Tongue (tissue), 2 donors: ENCODE measurements around the gene NME1. TPM values are rescaled to one million over a fixed set of nuclear protein-coding genes. Genes with fewer than 3 reads are reported as not detected.
"Not testable (repeated sequence)": the region's sequence is repeated elsewhere in the genome, so short reads cannot be mapped to it uniquely, and the experiment has no call there.

Experiments
- DNase-seq: peaks from one replicate; pipeline ENCODE4 v3.0.0-alpha.2; 2015
- total RNA-seq: library from RNA; depleted of rRNA; stranded (reverse); fragments of >200 nt; gene quantifications from one replicate; pipeline ENCODE4 v1.2.3, GENCODE V29; 2014

The NME1 gene
- total RNA-seq, 1 donor from 2014 or later = 30.7 TPM

DNA sequence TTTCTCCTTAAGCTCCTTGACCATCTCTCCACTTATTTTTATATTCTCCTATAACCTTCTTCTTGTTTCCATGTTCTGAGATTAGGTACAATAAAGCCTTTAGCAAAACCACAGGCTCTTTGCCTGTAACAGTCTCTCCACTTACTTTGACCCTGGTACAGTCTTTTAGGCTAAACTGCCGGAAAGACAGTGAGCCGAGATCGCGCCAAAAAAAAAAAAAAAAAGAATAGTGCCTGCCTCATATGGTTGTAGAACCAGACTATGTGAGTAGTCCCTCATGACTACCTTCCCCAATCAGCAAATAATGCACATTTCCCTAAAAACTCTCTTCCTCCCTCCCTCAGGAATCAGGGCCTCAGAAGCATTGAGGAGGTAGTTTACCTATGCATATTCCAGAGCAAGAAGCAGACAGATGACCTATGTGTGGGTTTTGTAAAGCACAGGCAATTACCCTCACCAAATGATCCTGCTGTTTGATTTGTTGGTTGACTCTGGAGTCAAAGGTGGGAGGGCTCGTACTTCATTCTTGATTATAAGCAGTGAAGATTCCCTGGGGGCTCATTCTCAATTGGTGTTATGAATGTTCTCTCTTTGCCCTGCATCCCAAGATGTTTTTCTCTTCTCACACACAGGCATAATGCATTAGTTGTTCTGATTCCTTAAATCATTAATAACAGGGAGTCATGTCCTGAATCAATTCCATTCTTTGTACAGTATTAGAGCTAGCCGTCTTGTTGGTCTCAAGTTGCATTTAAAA is 8.9 kb upstream of the NME1 start:
- DNase-seq = no peak

DNA sequence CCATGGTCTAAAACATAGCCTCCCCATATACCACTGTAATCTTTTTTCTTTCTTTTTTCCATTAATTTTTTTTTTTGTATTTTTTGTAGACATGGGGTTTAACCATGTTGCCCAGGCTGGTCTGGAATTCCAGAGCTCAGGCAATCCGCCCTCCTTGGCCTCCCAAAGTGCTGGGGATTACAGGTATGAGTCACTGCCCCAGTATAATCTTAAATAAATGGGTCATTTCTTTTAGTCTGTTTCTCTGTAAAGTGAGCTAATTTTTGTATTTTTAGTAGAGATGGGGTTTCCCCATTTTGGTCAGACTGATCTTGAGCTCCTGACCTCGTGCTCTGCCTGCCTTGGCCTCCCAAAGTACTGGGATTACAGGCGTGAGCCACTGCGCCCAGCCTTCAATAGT is 5.7 kb upstream of the NME1 start:
- DNase-seq = no peak

DNA sequence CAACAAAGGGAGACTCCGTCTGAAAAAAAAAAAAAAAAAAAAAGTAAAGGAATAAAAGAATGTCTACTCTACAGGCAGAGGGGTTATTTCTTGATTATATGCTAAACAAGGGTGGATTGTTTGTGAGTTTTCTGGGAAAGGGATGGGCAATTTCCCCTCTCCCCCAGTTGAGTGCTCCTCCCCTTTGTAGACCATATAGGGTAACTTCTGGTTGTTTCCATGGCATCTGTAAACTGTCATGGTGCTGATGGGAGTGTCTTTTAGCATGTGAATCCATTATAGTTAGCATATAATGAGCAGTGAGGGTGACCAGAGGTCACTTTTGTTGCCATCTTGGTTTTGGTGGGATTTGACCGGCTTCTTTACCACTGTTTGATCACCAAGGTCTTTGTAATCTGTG is 4.2 kb upstream of the NME1 start:
- no peak for DNase-seq

DNA sequence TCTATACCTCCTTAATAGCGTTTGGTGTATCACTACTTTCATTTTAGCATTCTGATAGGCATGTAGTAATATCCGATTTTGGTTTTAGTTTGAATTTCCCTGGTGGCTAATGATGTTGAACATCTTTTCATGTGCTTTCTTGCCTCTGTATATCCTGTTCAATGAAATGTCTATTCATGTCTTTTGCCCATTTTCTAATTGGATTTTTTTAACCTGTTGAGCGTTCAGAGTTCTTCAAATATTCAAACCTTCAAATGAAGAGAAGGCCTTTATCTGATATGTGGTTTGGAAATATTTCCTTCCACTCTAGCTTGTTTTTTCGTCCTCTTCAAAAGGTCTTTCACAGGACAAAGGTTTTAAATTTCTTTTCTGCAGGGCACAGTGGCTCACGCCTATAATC is 2.4 kb upstream of the NME1 start:
- DNase-seq = no peak

DNA sequence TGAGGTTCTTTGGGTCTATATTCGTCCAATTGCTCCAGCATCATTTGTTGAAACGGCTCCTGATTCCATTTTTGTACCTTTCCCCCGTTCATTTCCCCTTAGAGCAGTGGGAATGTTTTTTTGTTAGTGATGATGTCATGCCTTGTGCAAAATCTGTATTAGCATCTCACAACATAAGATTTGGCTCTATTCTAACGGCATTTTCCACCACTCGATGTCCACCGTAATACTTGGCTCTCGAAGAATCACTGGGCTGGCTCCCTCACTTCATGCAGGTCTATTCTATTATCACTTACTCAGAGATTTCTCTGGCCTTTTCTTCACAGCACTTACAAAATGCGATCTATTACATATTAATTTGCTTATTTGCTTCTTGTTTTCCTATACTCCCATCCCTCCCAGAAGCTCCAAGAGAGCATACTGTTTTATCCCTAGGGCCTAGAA is 571 bp upstream of the NME1 start:
- DNase-seq = no peak

DNA sequence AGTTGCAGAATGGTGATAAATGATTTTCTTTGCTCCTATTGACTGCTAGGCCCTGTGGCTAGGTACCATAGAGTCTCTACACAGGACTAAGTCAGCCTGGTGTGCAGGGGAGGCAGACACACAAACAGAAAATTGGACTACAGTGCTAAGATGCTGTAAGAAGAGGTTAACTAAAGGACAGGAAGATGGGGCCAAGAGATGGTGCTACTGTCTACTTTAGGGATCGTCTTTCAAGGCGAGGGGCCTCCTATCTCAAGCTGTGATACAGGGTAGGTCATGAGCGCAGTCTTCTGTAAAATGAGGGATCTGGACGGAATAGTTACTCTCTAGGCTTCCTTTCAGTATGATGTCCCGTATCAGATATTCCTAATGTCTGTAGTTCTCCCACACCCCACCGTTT is 817 bp downstream of the NME1 start:
- peak; percentile 18 for DNase-seq

DNA sequence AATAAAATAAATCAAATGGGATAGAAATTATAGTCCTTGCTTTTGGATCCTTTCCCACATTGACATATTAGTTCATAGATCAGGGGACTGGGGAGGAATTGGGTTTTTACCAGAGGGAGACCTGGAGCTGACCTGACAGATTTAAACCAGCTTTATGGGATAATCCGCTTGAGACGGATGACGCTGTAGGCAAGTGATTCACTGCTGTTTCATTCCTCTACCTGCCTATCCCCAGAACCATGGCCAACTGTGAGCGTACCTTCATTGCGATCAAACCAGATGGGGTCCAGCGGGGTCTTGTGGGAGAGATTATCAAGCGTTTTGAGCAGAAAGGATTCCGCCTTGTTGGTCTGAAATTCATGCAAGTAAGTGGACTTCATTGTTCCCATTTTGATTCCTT is 2.1 kb downstream of the NME1 start:
- DNase-seq = no peak

DNA sequence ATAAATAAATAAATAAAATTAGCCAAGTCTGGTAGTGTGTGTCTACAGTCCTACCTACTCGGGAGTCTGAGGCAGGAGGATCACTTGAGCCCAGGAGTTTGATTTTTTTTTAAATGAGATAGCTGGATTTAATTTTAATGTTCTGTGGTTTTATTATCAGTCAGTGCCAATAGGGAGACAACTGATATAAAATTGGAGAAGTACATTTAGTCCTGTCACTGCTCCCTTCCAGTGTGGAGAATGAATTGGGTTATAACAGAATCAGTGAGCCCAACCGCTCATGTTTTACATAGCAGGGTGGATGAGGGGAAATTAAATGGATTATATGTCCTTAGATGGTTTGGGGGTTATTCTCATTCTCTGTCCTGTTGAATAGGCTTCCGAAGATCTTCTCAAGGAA is 6.2 kb downstream of the NME1 start:
- no peak for DNase-seq

DNA sequence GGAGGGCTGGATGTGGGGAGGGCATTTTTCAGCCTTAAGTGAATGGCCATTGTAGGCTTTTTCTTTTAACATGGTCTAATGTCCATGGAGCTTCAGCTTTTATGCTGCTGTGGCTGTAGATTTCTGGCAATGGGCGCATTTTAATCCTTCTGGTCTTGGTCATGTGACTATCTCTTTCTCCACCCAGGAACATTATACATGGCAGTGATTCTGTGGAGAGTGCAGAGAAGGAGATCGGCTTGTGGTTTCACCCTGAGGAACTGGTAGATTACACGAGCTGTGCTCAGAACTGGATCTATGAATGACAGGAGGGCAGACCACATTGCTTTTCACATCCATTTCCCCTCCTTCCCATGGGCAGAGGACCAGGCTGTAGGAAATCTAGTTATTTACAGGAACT is 8.2 kb downstream of the NME1 start:
- DNase-seq = no peak

DNA sequence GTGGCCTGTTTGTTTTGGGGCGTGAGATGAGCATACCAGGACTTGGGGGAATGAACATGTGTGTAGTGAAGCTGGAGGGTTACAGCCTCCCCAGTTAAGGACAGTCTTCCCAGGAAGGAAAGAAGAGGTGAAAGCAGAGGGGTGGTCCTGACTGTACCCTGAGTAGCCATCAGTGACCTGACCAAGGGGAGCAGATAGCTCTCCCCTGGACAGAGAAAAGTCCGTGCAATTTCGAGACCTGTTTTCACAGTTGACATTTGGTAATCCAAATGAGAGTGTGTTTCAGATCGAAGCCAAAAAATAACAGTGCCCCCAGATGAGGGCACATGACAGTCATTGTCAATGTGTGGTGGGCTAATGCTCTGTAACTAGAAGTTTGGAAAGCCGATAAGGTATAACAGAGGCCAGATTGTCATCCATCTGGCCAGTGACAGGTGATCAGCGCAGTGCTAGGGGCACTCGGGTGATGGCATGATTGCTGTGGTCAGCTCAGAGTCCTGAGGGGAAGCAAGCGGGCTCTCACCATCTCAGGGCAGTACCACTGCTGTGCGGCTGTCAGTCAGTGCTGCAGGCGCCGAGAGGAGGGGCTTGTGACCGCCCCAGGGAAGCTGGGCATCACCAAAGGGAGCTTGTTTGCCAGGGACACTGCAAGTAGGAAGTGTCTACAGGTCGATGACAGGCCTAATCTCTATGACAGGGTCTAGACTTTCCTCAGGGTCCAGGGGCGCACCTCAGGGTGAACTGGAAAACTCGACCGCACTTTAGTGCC is 11.7 kb downstream of the NME1 start:
- no peak for DNase-seq

DNA sequence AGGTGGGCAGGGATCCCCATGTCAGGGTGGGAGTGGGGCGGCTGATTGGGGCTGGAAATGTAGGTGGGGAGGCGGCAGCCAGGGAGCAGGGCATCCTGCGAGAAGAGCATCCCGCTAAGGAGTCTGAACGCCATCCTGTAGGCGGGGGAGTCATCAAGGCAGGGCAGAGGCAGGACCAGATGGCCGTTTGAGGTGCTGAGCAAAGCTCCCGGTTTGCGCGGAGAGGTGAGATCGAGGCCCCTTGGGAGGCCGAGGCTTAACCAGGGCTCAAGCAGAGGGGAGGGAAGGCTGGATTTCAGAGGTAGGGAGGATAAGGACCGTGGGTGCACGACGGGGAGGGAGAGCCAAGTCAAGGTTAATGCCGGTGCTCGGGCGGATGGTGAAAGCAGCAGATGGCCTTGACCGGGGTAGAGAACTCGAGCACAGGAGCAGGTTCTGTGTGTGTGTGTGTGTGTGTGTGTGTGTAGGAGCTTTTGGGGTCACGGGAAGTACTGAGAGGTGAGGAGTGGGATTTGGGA is 12.4 kb downstream of the NME1 start:
- no peak for DNase-seq

DNA sequence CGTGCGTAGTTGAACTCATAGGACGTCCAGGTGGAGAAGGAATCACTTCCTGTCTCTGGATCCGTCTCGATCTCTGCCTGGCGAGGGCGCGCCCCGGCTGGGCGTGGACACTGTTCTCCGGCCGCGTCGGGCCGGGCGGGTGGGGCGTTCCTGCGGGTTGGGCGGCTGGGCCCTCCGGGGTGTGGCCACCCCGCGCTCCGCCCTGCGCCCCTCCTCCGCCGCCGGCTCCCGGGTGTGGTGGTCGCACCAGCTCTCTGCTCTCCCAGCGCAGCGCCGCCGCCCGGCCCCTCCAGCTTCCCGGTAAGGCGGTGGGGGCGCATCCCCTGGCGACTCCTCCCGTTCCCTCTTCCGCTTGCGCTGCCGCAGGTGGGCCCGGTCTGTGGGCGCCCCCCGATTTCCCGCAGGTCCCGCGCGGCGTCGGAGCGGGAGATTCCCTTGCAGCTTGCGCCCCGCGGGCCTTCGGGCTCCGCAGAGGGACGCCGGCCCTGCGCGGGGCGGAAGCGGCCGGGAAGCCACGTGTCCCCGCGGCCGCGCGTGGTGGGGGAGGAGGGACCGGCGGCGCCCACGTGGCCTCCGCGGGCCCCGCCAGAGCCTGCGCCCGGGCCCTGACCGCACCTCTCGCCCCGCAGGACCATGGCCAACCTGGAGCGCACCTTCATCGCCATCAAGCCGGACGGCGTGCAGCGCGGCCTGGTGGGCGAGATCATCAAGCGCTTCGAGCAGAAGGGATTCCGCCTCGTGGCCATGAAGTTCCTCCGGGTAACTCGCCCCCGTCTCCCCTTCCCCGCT is 13.0 kb downstream of the NME1 start, which contains the start of gene NME2:
Gene NME2 (plus strand): TSS at position 214 of the 789 bp plus-strand sequence. CDS start 420 bp downstream, at position 634.
- peak; percentile 94 for DNase-seq

DNA sequence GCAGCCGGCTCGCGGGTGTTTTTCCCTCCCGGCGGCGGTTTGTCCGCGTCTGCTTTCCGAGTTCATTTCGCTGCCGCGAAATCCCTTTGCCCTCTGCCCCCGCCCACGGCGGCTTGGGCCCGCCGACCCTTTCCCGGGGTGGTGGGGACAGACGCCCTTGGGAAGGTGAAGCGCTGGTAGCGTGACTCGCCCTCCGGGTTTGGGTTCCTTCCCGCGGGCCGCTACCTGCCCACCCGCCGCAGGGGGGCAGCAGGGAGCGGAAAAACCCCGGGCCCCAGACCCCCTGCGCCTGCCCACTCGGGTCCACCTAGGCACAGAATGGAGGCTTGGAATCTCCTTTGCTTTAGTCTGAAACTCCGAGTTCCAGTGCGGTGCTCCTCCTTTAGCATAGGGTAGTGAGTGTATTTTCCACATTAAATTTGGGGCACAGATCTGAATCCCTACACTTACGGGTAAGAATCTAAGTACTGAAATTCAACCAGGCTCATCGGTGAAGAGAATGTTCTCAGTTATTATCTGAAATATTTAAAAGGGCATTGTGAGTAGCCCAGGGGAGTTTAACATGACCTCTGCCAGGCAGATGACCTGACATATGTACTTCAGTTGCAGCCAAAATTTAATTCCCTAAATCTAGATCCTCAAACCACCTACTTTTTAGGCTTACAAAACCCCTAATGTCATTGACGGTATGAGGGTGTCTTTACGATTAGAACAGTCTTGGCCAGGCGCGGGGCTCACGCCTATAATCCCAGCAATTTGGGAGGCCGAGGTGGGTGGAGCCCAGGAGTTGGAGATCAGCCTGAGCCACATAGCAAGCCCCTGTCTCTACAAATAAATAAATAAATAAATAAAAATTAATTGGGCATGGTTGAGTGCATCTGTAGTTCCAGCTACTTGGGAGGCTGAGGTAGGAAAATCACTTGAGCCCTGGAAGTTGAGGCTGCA is 13.9 kb downstream of the NME1 start:
- DNase-seq = peak; percentile 63

DNA sequence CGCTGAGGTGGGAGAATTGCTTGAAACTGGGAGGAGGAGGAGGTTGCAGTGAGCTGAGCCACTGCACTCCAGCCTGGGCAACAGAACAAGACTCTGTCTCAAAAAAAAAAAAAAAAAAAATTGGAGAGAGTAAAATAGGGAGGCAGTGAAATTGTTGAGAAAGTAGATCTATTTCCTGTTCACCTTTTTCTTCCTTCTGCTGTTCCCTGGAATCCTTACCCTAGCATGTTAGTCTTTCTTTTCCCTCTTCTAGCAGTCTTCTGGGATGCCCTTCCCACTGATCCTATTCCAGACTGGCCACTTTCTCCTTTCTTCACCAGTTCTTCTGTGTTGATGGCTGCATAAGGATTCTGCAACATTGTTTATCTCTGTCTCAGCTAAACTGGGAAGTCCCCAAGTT is 16.0 kb downstream of the NME1 start:
- no peak for DNase-seq

DNA sequence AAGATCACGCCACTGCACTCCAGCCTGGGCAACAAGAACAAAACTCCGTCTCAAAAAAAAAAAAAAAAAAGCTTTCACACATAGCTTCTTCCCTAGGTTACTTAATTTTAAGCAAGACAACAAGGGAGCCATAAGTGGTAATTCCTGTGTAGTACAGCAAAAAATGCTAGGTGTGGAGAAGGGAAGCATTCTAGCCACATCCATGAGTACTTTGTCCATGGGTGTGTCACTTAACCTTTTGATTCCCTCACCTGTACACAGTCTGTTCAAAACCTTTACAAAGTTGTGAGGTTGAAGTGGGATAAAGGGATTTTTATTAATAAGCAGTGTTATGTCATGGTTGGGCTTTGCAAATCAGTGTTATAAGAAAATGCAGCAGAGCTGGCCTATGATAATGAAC is 17.4 kb downstream of the NME1 start:
- DNase-seq = no peak

DNA sequence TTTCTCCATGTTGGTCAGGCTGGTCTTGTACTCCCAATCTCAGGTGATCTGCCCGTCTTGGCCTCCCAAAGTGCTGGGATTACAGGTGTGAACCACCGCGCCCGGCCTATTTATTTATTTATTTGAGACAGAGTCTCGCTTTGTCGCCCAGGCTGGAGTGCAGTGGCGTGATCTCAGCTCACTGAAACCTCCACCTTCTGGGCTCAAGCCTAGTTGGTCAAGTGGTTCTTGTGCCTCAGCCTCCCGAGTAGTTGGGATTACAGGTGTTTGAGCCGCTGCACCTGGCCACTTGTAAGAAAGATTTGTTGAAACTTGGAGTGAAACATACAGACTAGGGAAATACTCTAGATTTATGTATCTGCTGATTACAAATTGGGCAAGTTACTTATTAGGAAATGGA is 18.7 kb downstream of the NME1 start:
- not testable (repeated sequence) for DNase-seq

DNA sequence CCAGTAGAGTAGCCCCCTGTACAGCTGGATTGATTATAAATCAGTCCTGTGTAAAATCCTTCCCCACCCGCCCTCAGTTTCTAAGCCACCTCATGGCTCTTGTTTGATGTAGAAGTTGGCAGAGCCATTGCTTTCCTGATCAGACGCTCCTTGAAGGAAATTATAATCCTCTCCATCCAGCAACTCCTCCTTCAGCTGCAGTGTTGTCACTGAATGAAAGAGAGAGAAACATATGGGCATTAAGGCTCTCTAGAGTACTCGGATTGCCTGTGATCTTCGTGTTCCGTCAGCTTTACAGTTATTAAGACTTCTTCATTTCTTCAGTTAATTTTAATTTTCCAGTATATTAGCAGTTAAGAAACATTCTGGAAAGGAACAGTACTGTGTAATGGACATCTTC is 27.1 kb downstream of the NME1 start:
- DNase-seq = no peak

DNA sequence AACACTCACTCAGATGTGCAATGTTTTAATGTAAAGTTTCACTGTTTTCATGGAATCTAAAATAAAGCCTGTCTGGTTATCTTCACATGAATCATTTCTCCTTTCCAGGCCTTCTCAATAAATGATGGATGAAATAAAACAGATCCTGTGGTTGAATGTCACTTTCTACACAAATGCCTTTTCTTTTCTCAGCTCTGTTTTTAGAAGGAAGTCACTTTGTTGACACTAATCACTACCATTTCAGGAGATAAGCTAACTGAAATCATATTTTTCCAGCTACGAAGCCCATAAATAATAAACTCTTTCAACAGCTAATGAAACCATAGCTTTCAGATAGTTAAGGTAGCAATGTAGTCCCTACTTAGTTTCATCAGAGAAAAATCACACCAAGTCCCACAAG is 30.8 kb downstream of the NME1 start:
- DNase-seq = no peak

DNA sequence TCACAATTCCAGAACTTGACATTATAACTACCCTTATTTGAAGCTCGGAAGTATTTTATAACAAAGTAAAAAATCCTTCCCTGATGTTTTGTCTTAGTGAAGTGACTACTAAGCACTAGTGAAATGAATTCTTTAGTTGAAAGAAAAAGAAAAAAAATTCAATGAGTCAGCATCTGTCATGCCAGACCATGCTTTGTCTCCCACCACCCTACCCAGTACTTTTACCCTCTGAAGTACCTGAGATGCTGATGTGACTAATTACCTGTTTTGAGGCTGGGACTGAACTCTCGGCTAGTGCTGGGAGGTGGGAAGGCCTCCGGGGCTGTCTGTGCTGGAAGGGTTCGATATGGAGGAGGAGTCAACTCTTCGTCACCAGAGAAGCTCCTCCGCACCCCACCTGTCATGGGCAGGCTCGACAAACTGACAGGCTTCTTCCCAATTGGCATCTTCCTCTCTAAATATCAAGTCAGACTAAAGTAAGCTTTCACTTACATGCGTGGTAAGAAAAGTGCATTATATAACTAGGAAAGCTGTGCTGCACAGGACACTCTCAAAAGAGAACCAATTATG is 32.5 kb downstream of the NME1 start:
- DNase-seq = no peak

DNA sequence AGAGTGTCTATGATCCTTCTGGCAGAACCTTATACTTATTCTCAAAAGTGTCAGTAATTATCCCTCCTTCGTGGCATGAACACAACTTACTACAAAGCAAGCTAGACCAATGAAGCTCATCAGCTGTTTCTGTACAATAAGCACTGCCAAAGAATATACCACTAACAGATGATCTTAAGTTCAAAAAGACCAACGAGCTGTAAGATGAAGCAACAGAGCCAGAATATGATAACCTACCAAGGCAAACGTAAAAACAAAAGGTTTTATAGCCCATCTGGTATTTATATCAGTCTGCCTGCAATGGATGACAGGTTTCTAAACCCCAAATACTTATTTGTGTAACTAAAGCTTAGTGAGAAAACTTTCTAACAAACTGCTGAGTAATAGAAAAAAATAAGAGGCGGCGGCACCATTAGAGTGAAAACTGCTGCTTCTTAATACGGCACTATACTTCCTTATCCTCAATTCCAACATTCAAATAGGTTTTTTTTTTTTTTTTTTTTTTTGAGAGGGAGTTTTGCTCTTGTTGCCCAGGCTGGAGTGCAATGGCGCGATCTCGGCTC is 35.0 kb downstream of the NME1 start:
- no peak for DNase-seq

DNA sequence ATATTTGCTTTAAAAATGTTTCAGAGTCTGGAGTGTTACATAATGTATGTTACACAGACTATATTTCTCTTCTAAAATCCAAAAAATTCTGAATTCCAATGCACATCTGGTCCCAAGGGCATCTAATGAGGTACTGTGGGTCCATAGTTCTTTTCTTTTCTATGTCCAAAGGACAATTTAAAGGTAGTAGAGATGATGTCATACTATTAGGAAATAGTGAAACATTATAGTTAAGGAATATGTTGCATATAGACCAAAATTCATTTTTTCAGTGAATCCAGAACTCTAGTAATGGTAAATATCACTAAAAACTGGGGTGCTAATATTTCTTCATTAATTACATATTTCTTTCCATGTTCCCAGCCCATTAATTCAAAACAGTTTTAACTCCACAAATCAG is 35.8 kb downstream of the NME1 start:
- DNase-seq = no peak
